NCI-H510A treated with DMSO at 0.1 percent for 48 hours (cell line): ENCODE data around the gene IQCE.

ENCODE experiments used
- DNase-seq: peaks from one replicate; lab custom pipeline; 2025; lab: John Stamatoyannopoulos, UW

The IQCE gene

GRCh38 chr7:2614631-2615330, 56.0 kb downstream of the IQCE start:
- no peak for DNase-seq

- DNase-seq = no peak
Observed at GRCh38 chr7:2616387-2617324, 57.9 kb downstream of the IQCE start.

- DNase-seq = no peak
Observed at GRCh38 chr7:2617325-2617905, 58.6 kb downstream of the IQCE start.

- no peak for DNase-seq
Observed at GRCh38 chr7:2619116-2619515, 60.3 kb downstream of the IQCE start.

- no peak for DNase-seq
Observed at GRCh38 chr7:2621061-2621828, 62.5 kb downstream of the IQCE start.

GRCh38 chr7:2621948-2622640, 63.3 kb downstream of the IQCE start:
- DNase-seq = no peak

GRCh38 chr7:2622869-2623697, 64.3 kb downstream of the IQCE start:
- DNase-seq = no peak

GRCh38 chr7:2623698-2624014, 64.9 kb downstream of the IQCE start:
- DNase-seq = no peak

GRCh38 chr7:2624293-2624886, 65.6 kb downstream of the IQCE start:
- DNase-seq = no peak

- no peak for DNase-seq
Observed at GRCh38 chr7:2626498-2627117, 67.8 kb downstream of the IQCE start.

- DNase-seq = no peak
Observed at GRCh38 chr7:2627258-2628129, 68.7 kb downstream of the IQCE start.

GRCh38 chr7:2628130-2628482, 69.3 kb downstream of the IQCE start:
- no peak for DNase-seq

- DNase-seq = no peak
Observed at GRCh38 chr7:2628891-2629290, 70.1 kb downstream of the IQCE start.

GRCh38 chr7:2629746-2630681, 71.2 kb downstream of the IQCE start:
- DNase-seq = peak; percentile 33

- DNase-seq = no peak
Observed at GRCh38 chr7:2631946-2632732, 73.4 kb downstream of the IQCE start, which contains the start of gene TTYH3. TSS of gene TTYH3 (plus strand) at chr7:2631986. CDS start at chr7:2632156, 170 bp downstream.

- peak; percentile 61 for DNase-seq
Observed at GRCh38 chr7:2632733-2633537, 74.2 kb downstream of the IQCE start.
